ENCODE measurements around the gene MLEC.
A peak's percentile ranks its signal among the peaks of the same experiment; 100 is the strongest.

The MLEC gene

GRCh38 chr12:120686690-120687577, at the start of gene MLEC:
MLEC (plus strand) TSS chr12:120687149; CDS start chr12:120687297, 148 bp downstream.
- peak; percentile 99 for DNase-seq

- peak; percentile 56 to 72 for DNase-seq
Observed at GRCh38 chr12:120639771-120640721, 46.9 kb upstream of the MLEC start, which contains the start of gene CABP1. CABP1 (plus strand) TSS chr12:120640626; CDS start chr12:120640686, 60 bp downstream.

- peak; percentile 40 to 51 for DNase-seq
Observed at GRCh38 chr12:120640861-120641833, 45.8 kb upstream of the MLEC start.

GRCh38 chr12:120642121-120642520, 44.8 kb upstream of the MLEC start:
- DNase-seq: no peak

- DNase-seq: no peak
Observed at GRCh38 chr12:120642826-120643225, 44.1 kb upstream of the MLEC start.

- DNase-seq: no peak
Observed at GRCh38 chr12:120643574-120643973, 43.4 kb upstream of the MLEC start.

- DNase-seq: no peak
Observed at GRCh38 chr12:120646044-120646443, 40.9 kb upstream of the MLEC start.

- DNase-seq: no peak
Observed at GRCh38 chr12:120647375-120647755, 39.6 kb upstream of the MLEC start.

GRCh38 chr12:120649442-120650232, 37.3 kb upstream of the MLEC start:
- no peak for DNase-seq

- DNase-seq: no peak
Observed at GRCh38 chr12:120650233-120650690, 36.7 kb upstream of the MLEC start.

GRCh38 chr12:120651821-120652220, 35.1 kb upstream of the MLEC start:
- no peak for DNase-seq

- no peak for DNase-seq
Observed at GRCh38 chr12:120652656-120653435, 34.1 kb upstream of the MLEC start.

GRCh38 chr12:120653611-120654010, 33.3 kb upstream of the MLEC start:
- DNase-seq: no peak

- DNase-seq: no peak
Observed at GRCh38 chr12:120654656-120655055, 32.3 kb upstream of the MLEC start.

- no peak for DNase-seq
Observed at GRCh38 chr12:120656008-120656407, 30.9 kb upstream of the MLEC start.

- DNase-seq: no peak
Observed at GRCh38 chr12:120658286-120659150, 28.4 kb upstream of the MLEC start.

GRCh38 chr12:120659151-120659525, 27.8 kb upstream of the MLEC start:
- DNase-seq: no peak

GRCh38 chr12:120661432-120661831, 25.5 kb upstream of the MLEC start:
- DNase-seq: no peak

GRCh38 chr12:120662879-120663278, 24.1 kb upstream of the MLEC start:
- DNase-seq: peak in 1 of 2 donors; percentile 29

All from CD4-positive, alpha-beta T cell treated with Interferon alpha-2 for 1 hour (primary cell).